ENCODE data around the gene FAM161A.

Gene FAM161A

DNA sequence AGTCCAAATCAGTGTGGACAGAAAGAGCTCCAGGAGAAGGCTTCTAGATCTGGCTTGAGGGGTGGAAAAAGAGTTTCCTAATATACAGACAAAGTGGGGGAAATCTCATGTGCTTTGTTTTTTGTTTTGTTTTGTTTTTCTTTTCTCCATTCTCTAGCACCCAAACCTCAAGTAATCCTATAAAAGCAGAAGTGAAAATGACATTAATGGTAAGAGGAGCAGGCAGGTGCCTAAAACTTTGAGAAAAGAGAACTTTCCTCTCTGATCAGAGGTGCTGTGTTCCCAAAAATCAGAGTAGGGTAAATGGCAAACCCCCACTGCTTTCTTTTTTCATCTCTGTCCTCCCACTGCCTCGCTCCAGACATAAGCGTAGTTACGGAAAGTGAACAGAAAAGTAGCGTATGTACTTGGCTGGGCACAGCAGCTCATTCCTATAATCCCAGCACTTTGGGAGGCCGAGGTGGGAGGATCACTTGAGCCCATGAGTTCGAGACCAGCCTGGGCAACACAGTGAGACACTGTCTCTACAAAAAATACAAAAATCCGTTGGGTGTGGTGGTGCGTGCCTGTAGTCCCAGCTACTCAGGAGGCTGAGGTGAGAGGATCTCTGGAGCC is 77.8 kb downstream of the FAM161A start:
- DNase-seq: no peak

Measured in NCI-H187 treated with DMSO at 0.1 percent for 48 hours (cell line).